NB4 (cell line): ENCODE data around the gene IFFO2.

Experiments
- MYC ChIP-seq: IDR thresholded peaks from 2 replicates; pipeline ENCODE4 v1.6.1; 2011; ENCODE audit warnings: low read depth, low read length
- POLR2A ChIP-seq: IDR thresholded peaks from 2 replicates; pipeline ENCODE4 v1.6.1; 2011; ENCODE audit warnings: mild to moderate bottlenecking; ENCODE audit not compliant: insufficient read length; ENCODE audit errors: extremely low read depth
- TF ChIP-seq, protein P1 (sequence below): IDR thresholded peaks from one replicate; pipeline ENCODE4 v1.5.1; 2012; ENCODE audit warnings: low read depth, low read length
- TF ChIP-seq, protein P2 (sequence below): IDR thresholded peaks from 2 replicates; pipeline ENCODE4 v1.6.1; 2011; ENCODE audit warnings: low read depth, low read length

DNA sequence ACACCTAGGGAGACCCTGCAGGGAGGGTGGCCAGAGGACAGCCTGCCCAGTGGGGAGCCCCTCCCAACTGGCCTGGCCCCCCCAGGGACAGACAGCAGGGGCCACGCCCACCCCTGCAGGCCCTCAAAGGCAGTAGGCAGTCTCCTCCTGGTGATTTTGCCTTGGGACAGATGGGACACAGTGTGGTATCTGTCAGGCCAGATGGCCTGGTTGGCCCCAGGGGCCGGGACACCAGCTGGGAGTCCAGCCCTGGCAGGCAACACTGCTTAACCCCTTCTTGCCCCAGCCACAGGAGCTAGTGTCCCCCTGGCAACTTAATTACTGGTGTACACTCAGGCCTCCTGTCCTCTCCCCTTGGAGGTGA is 17.8 kb downstream of the IFFO2 start:
- TF ChIP-seq, protein P1, sequence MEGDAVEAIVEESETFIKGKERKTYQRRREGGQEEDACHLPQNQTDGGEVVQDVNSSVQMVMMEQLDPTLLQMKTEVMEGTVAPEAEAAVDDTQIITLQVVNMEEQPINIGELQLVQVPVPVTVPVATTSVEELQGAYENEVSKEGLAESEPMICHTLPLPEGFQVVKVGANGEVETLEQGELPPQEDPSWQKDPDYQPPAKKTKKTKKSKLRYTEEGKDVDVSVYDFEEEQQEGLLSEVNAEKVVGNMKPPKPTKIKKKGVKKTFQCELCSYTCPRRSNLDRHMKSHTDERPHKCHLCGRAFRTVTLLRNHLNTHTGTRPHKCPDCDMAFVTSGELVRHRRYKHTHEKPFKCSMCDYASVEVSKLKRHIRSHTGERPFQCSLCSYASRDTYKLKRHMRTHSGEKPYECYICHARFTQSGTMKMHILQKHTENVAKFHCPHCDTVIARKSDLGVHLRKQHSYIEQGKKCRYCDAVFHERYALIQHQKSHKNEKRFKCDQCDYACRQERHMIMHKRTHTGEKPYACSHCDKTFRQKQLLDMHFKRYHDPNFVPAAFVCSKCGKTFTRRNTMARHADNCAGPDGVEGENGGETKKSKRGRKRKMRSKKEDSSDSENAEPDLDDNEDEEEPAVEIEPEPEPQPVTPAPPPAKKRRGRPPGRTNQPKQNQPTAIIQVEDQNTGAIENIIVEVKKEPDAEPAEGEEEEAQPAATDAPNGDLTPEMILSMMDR = no peak
- TF ChIP-seq MYC (no peak), POLR2A (no peak)
- TF ChIP-seq, protein P2, sequence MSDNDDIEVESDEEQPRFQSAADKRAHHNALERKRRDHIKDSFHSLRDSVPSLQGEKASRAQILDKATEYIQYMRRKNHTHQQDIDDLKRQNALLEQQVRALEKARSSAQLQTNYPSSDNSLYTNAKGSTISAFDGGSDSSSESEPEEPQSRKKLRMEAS = no peak
